Measurements from ENCODE around the gene CSE1L. TPM values are rescaled to one million over a fixed set of nuclear protein-coding genes. Genes with fewer than 3 reads are reported as not detected.

CSE1L gene
- total and polyA plus RNA-seq, 2 experiments from 2014 or later: 163 to 326 TPM

- peaks cover 9% of the 10 kb centered on the region; the same call in 1 of the 2 replicates for H3K36me3 ChIP-seq (ENCODE audit: insufficient read depth)
- H3K4me2 ChIP-seq: no peak overlapping the region
- no peak overlapping the region for H2AFZ ChIP-seq
- no peaks in the 10 kb centered on the region for H3K27me3 Mint-ChIP-seq (ENCODE audit: insufficient read depth, low read depth, poor library complexity)
- no peaks in the 10 kb centered on the region; the same call in 1 of the 2 replicates for H3F3A ChIP-seq (replicated peaks; ENCODE audit: low read depth)
- H3K4me1 ChIP-seq (ENCODE audit: insufficient read depth): peaks cover 11% of the 10 kb centered on the region
- DNase-seq (ENCODE audit: low spot score) (no peak), ATAC-seq (no peak)
- H3K9me3 Mint-ChIP-seq: no peaks in the 10 kb centered on the region
- H3K27ac Mint-ChIP-seq: no peak overlapping the region
- H3K4me3 ChIP-seq: no peak overlapping the region
- H3K27ac ChIP-seq (ENCODE audit: low read depth): no peak overlapping the region; the same call in 1 of the 2 replicates
- no peaks in the 10 kb centered on the region for H3K79me2 ChIP-seq (replicated peaks; ENCODE audit: insufficient read depth)
- no peaks in the 10 kb centered on the region for H3K27me3 ChIP-seq (ENCODE audit: insufficient read depth)
- peaks cover 17% of the 10 kb centered on the region for H3K36me3 Mint-ChIP-seq (ENCODE audit: low read depth)
- H4K20me1 ChIP-seq (replicated peaks; ENCODE audit: insufficient read depth): peaks cover 4% of the 10 kb centered on the region; the same call in 1 of the 2 replicates
- H3K4me1 Mint-ChIP-seq: peaks cover 8% of the 10 kb centered on the region; the same call in 2 of the 3 replicates
- TF ChIP-seq ZNF114 (CRISPR knock-in tag; IDR thresholded peaks at IDR 0.05) (no peak), EZH2 (IDR thresholded peaks at IDR 0.05; ENCODE audit: low read depth, unreplicated experiment) (no peak), STAT1 (IDR thresholded peaks at IDR 0.05; ENCODE audit: unreplicated experiment) (no peak), ETS1 (IDR thresholded peaks at IDR 0.05) (no peak), CREB1 (CRISPR knock-in tag; IDR thresholded peaks at IDR 0.05; ENCODE audit: low read depth) (no peak), POLR2AphosphoS5 (IDR thresholded peaks at IDR 0.05; ENCODE audit: low read depth) (no peak), NANOG (IDR thresholded peaks at IDR 0.05; ENCODE audit: borderline replicate concordance) (no peak), ZNF331 (CRISPR knock-in tag; IDR thresholded peaks at IDR 0.05; ENCODE audit: low read depth) (no peak), EZH2phosphoT487 (IDR thresholded peaks at IDR 0.05; ENCODE audit: unreplicated experiment) (no peak), CTCF (conservative IDR thresholded peaks at IDR 0.05; ENCODE audit: low read depth in 2 of 2) (no peak), JUNB (IDR thresholded peaks at IDR 0.05; ENCODE audit: unreplicated experiment) (no peak)
- TF ChIP-seq, protein P1, sequence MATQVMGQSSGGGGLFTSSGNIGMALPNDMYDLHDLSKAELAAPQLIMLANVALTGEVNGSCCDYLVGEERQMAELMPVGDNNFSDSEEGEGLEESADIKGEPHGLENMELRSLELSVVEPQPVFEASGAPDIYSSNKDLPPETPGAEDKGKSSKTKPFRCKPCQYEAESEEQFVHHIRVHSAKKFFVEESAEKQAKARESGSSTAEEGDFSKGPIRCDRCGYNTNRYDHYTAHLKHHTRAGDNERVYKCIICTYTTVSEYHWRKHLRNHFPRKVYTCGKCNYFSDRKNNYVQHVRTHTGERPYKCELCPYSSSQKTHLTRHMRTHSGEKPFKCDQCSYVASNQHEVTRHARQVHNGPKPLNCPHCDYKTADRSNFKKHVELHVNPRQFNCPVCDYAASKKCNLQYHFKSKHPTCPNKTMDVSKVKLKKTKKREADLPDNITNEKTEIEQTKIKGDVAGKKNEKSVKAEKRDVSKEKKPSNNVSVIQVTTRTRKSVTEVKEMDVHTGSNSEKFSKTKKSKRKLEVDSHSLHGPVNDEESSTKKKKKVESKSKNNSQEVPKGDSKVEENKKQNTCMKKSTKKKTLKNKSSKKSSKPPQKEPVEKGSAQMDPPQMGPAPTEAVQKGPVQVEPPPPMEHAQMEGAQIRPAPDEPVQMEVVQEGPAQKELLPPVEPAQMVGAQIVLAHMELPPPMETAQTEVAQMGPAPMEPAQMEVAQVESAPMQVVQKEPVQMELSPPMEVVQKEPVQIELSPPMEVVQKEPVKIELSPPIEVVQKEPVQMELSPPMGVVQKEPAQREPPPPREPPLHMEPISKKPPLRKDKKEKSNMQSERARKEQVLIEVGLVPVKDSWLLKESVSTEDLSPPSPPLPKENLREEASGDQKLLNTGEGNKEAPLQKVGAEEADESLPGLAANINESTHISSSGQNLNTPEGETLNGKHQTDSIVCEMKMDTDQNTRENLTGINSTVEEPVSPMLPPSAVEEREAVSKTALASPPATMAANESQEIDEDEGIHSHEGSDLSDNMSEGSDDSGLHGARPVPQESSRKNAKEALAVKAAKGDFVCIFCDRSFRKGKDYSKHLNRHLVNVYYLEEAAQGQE (IDR thresholded peaks at IDR 0.05; ENCODE audit: unreplicated experiment): no peak
- TF ChIP-seq, protein P2, sequence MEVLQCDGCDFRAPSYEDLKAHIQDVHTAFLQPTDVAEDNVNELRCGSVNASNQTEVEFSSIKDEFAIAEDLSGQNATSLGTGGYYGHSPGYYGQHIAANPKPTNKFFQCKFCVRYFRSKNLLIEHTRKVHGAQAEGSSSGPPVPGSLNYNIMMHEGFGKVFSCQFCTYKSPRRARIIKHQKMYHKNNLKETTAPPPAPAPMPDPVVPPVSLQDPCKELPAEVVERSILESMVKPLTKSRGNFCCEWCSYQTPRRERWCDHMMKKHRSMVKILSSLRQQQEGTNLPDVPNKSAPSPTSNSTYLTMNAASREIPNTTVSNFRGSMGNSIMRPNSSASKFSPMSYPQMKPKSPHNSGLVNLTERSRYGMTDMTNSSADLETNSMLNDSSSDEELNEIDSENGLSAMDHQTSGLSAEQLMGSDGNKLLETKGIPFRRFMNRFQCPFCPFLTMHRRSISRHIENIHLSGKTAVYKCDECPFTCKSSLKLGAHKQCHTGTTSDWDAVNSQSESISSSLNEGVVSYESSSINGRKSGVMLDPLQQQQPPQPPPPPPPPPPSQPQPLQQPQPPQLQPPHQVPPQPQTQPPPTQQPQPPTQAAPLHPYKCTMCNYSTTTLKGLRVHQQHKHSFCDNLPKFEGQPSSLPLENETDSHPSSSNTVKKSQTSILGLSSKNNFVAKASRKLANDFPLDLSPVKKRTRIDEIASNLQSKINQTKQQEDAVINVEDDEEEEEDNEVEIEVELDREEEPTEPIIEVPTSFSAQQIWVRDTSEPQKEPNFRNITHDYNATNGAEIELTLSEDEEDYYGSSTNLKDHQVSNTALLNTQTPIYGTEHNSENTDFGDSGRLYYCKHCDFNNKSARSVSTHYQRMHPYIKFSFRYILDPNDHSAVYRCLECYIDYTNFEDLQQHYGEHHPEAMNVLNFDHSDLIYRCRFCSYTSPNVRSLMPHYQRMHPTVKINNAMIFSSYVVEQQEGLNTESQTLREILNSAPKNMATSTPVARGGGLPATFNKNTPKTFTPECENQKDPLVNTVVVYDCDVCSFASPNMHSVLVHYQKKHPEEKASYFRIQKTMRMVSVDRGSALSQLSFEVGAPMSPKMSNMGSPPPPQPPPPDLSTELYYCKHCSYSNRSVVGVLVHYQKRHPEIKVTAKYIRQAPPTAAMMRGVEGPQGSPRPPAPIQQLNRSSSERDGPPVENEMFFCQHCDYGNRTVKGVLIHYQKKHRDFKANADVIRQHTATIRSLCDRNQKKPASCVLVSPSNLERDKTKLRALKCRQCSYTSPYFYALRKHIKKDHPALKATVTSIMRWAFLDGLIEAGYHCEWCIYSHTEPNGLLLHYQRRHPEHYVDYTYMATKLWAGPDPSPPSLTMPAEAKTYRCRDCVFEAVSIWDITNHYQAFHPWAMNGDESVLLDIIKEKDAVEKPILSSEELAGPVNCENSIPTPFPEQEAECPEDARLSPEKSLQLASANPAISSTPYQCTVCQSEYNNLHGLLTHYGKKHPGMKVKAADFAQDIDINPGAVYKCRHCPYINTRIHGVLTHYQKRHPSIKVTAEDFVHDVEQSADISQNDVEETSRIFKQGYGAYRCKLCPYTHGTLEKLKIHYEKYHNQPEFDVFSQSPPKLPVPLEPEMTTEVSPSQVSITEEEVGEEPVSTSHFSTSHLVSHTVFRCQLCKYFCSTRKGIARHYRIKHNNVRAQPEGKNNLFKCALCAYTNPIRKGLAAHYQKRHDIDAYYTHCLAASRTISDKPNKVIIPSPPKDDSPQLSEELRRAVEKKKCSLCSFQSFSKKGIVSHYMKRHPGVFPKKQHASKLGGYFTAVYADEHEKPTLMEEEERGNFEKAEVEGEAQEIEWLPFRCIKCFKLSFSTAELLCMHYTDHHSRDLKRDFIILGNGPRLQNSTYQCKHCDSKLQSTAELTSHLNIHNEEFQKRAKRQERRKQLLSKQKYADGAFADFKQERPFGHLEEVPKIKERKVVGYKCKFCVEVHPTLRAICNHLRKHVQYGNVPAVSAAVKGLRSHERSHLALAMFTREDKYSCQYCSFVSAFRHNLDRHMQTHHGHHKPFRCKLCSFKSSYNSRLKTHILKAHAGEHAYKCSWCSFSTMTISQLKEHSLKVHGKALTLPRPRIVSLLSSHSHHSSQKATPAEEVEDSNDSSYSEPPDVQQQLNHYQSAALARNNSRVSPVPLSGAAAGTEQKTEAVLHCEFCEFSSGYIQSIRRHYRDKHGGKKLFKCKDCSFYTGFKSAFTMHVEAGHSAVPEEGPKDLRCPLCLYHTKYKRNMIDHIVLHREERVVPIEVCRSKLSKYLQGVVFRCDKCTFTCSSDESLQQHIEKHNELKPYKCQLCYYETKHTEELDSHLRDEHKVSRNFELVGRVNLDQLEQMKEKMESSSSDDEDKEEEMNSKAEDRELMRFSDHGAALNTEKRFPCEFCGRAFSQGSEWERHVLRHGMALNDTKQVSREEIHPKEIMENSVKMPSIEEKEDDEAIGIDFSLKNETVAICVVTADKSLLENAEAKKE (CRISPR knock-in tag; IDR thresholded peaks at IDR 0.05): no peak
- no peaks in the 10 kb centered on the region for H3K9me2 ChIP-seq (ENCODE audit: insufficient read depth)
- no peak overlapping the region for H3K4me3 Mint-ChIP-seq
These were observed 11.9 kb upstream of the CSE1L start for GRCh38 chr20:49034070-49034732.
